Natural killer cell (primary cell): ENCODE results near the gene WDR90. TPM values are rescaled to one million over a fixed set of nuclear protein-coding genes. Genes with fewer than 3 reads are reported as not detected.

ENCODE experiments used
- ATAC-seq, 3 donors: fragments of 150-1000 bp in 2 of 3; fragments of 200-7000 bp in 1 of 3; cut with Tn5 transposase; 1 replicate in 1 of 3; 2 replicates in 2 of 3; pipeline ENCODE4 v1.10.0; 2021; ENCODE audit warnings: mild to moderate bottlenecking in 2 of 3, moderate library complexity in 2 of 3
- DNase-seq, 2 donors: peaks; one replicate each; pipeline versions ENCODE4 v3.0.0 to v3.0.0-alpha.2; 2013 to 2021; ENCODE audit warnings: mixed read lengths in 1 of 2
- H3K27ac ChIP-seq: one replicate; pipeline ENCODE4 v1.5.1; 2013; ENCODE audit warnings: mild to moderate bottlenecking, low read length
- H3K27me3 ChIP-seq: one replicate; pipeline ENCODE4 v1.6.1; 2013; ENCODE audit warnings: low read length; ENCODE audit not compliant: control insufficient read depth, insufficient read depth
- H3K36me3 ChIP-seq: one replicate; pipeline ENCODE4 v1.6.1; 2013; ENCODE audit warnings: low read length; ENCODE audit not compliant: control insufficient read depth, insufficient read depth
- H3K4me1 ChIP-seq: one replicate; pipeline ENCODE4 v1.6.1; 2013; ENCODE audit warnings: low read length; ENCODE audit not compliant: control insufficient read depth, insufficient read depth
- H3K4me3 ChIP-seq: one replicate; pipeline ENCODE4 v1.5.1; 2013; ENCODE audit warnings: low read length
- H3K9me3 ChIP-seq: one replicate; pipeline ENCODE4 v1.6.1; 2013; ENCODE audit warnings: low read length; ENCODE audit not compliant: control insufficient read depth, insufficient read depth
- H3K27ac Mint-ChIP-seq, 2 donors: one replicate each; pipeline ENCODE4 v1.8.0; 2022; ENCODE audit warnings: mild to moderate bottlenecking in 2 of 2, mixed read lengths in 2 of 2, moderate library complexity in 1 of 2
- H3K27me3 Mint-ChIP-seq, 2 donors: one replicate each; pipeline ENCODE4 v1.8.0; 2022; ENCODE audit warnings: low read depth in 2 of 2, mixed read lengths in 2 of 2
- H3K36me3 Mint-ChIP-seq: one replicate; pipeline ENCODE4 v1.8.0; 2022; ENCODE audit warnings: mixed read lengths
- H3K4me1 Mint-ChIP-seq, 2 donors: one replicate each; pipeline ENCODE4 v1.8.0; 2022; ENCODE audit warnings: mixed read lengths in 2 of 2
- H3K4me3 Mint-ChIP-seq: one replicate; pipeline ENCODE4 v1.8.0; 2022; ENCODE audit warnings: mild to moderate bottlenecking, moderate library complexity, mixed read lengths
- H3K9me3 Mint-ChIP-seq, 2 donors: one replicate each; pipeline ENCODE4 v1.8.0; 2022; ENCODE audit warnings: mixed read lengths in 2 of 2
- CTCF ChIP-seq: fragments of 200-600 bp; IDR thresholded peaks from one replicate; pipeline ENCODE4 v1.8.0; 2022; ENCODE audit warnings: antibody characterized with exemption
- WGBS: methylation state at CpG from one replicate; pipeline ENCODE4 v1.1.7; 2013; ENCODE audit warnings: missing lambda C conversion rate; ENCODE audit not compliant: insufficient coverage; 5-methylcytosine and 5-hydroxymethylcytosine counted together
- intact Hi-C: fragments of 100-400 bp; cut with micrococcal nuclease; formaldehyde crosslinking; loops from one replicate; pipeline ENCODE4 v1.14.2; 2022
- total RNA-seq, 4 donors: library from RNA; stranded (reverse); fragments of 120-200 nt in 1 of 4; gene quantifications; one replicate each; pipeline versions ENCODE4 v1.2.3 to v1.2.4, GENCODE V29; 2013 to 2022

The WDR90 gene
- total RNA-seq, 3 donors from 2014 or later (not counting 1 experiment from before 2014, with no cell fraction given): 16.7 to 22.8 (median 20.2) TPM

- H3K9me3 Mint-ChIP-seq: no peaks in the 10 kb centered on the region
- H3K4me1 Mint-ChIP-seq: peaks cover 0 to 23% of the 10 kb centered on the region in 2 donors
- ATAC-seq: no peak
- no peak overlapping the region for H3K27ac ChIP-seq
- peaks cover 0 to 4% of the 10 kb centered on the region in 2 donors for H3K27me3 Mint-ChIP-seq
- H3K27me3 ChIP-seq: peaks cover 10% of the 10 kb centered on the region
- peaks cover 36% of the 10 kb centered on the region for H3K4me1 ChIP-seq
- peak overlapping the region; percentile 63 for H3K4me3 Mint-ChIP-seq
- intact Hi-C loops: loop anchor here (10.0 kb wide), 1 partner anchor 339 kb away; no protein-coding TSS in a partner anchor
- no peaks in the 10 kb centered on the region for H3K36me3 ChIP-seq
- no peaks in the 10 kb centered on the region for H3K9me3 ChIP-seq
- H3K27ac Mint-ChIP-seq: no peak overlapping the region
- H3K4me3 ChIP-seq: no peak overlapping the region
- 43% methylated on average over 9 of the region's 12 CpGs for WGBS
- H3K36me3 Mint-ChIP-seq: no peaks in the 10 kb centered on the region
- DNase-seq: no peak
- no peak for TF ChIP-seq CTCF
Observed at GRCh38 chr16:716200-716568, 67.0 kb downstream of the WDR90 start.

GRCh38 chr16:716768-717325, 67.7 kb downstream of the WDR90 start:
- Histone ChIP-seq H3K27ac (no peak overlapping the region), H3K9me3 (no peaks in the 10 kb centered on the region), H3K4me3 (no peak overlapping the region), H3K36me3 (no peaks in the 10 kb centered on the region), H3K4me1 (peaks cover 40% of the 10 kb centered on the region), H3K27me3 (peaks cover 10% of the 10 kb centered on the region)
- H3K4me1 Mint-ChIP-seq: peaks cover 0 to 23% of the 10 kb centered on the region in 2 donors
- 94% methylated on average over 29 of the region's 29 CpGs for WGBS
- peaks cover 0 to 4% of the 10 kb centered on the region in 2 donors for H3K27me3 Mint-ChIP-seq
- H3K4me3 Mint-ChIP-seq: peak overlapping the region; percentile 63
- ATAC-seq (no peak), DNase-seq (no peak)
- intact Hi-C loops: loop anchor here (10.0 kb wide), 1 partner anchor 338 kb away; no protein-coding TSS in a partner anchor
- no peaks in the 10 kb centered on the region for H3K9me3 Mint-ChIP-seq
- TF ChIP-seq CTCF: no peak
- H3K27ac Mint-ChIP-seq: no peak overlapping the region
- H3K36me3 Mint-ChIP-seq: no peaks in the 10 kb centered on the region

Other genes starting within 250 kb of the WDR90 start
- 10 to 100 TPM in 2 of 3 donors, 1 to 10 TPM in 1; 9.5 to 13.0 (median 12.9) TPM for gene DECR2, start 247.5 kb upstream of the WDR90 start, total RNA-seq
- gene RAB11FIP3, start 223.7 kb upstream of the WDR90 start, total RNA-seq: 10 to 100 TPM; 51.0 to 61.2 (median 55.3) TPM
- gene CAPN15, start 121.7 kb upstream of the WDR90 start, total RNA-seq: 100 to 1,000 TPM; 151 to 275 (median 186) TPM
- under 1 TPM in 1 of 3 donors, not detected in 2; 0.20 TPM for gene PRR35, start 89.0 kb upstream of the WDR90 start, total RNA-seq
- gene NHLRC4, start 82.4 kb upstream of the WDR90 start, total RNA-seq: under 1 TPM; 0.28 to 0.75 (median 0.35) TPM
- 10 to 100 TPM; 27.6 to 40.5 (median 37.0) TPM for gene PIGQ, start 79.4 kb upstream of the WDR90 start, total RNA-seq
- 10 to 100 TPM; 12.7 to 20.8 (median 20.0) TPM for gene RAB40C, start 59.3 kb upstream of the WDR90 start, total RNA-seq
- gene WFIKKN1, start 18.4 kb upstream of the WDR90 start, total RNA-seq: 1 to 10 TPM in 1 of 3 donors, under 1 TPM in 2; 0.60 to 1.7 (median 0.75) TPM
- 10 to 100 TPM; 33.7 to 36.3 (median 36.1) TPM for gene METTL26, start 13.1 kb upstream of the WDR90 start, total RNA-seq
- 10 to 100 TPM; 11.3 to 17.4 (median 15.7) TPM for gene MCRIP2, start 7.5 kb upstream of the WDR90 start, total RNA-seq
- gene RHOT2, start 18.8 kb downstream of the WDR90 start, total RNA-seq: 100 to 1,000 TPM; 205 to 216 (median 211) TPM
- 1 to 10 TPM; 2.9 to 4.2 (median 4.2) TPM for gene RHBDL1, start 26.3 kb downstream of the WDR90 start, total RNA-seq
- 10 to 100 TPM; 89.5 to 95.4 (median 93.5) TPM for gene STUB1, start 31.0 kb downstream of the WDR90 start, total RNA-seq
- 10 to 100 TPM; 29.5 to 32.6 (median 31.5) TPM for gene JMJD8, start 35.0 kb downstream of the WDR90 start, total RNA-seq
- 10 to 100 TPM in 2 of 3 donors, 1 to 10 TPM in 1; 8.8 to 14.1 (median 10.2) TPM for gene WDR24, start 41.0 kb downstream of the WDR90 start, total RNA-seq
- gene FBXL16, start 56.4 kb downstream of the WDR90 start, total RNA-seq: under 1 TPM in 2 of 3 donors, not detected in 1; 0.48 to 0.79 TPM
- gene METRN, start 65.8 kb downstream of the WDR90 start, total RNA-seq: 10 to 100 TPM; 11.8 to 16.6 (median 14.3) TPM
- 10 to 100 TPM; 33.7 to 39.0 (median 37.7) TPM for gene ANTKMT, start 71.8 kb downstream of the WDR90 start, total RNA-seq
- 10 to 100 TPM in 1 of 3 donors, 1 to 10 TPM in 2; 6.2 to 10.0 (median 7.7) TPM for gene CCDC78, start 77.1 kb downstream of the WDR90 start, total RNA-seq
- gene HAGHL, start 77.7 kb downstream of the WDR90 start, total RNA-seq: 10 to 100 TPM; 13.5 to 21.5 (median 15.7) TPM
- 10 to 100 TPM; 36.9 to 39.8 (median 37.5) TPM for gene CIAO3, start 91.6 kb downstream of the WDR90 start, total RNA-seq
- not detected for gene MSLN, start 111.4 kb downstream of the WDR90 start, total RNA-seq
- 10 to 100 TPM; 20.8 to 31.7 (median 29.6) TPM for gene RPUSD1, start 139.0 kb downstream of the WDR90 start, total RNA-seq
- 10 to 100 TPM; 26.7 to 52.4 (median 40.5) TPM for gene CHTF18, start 139.3 kb downstream of the WDR90 start, total RNA-seq
- gene GNG13, start 151.4 kb downstream of the WDR90 start, total RNA-seq: not detected